Activated CD8-positive, alpha-beta memory T cell treated with anti-CD3 and anti-CD28 coated beads, Interleukin-2, amount 10 ng/mL, durations not matched to agents 7 days and 5 days (primary cell): Measurements from ENCODE around the gene ANKRD33. TPM values are rescaled to one million over a fixed set of nuclear protein-coding genes. Genes with fewer than 3 reads are reported as not detected.

ENCODE experiments used
- ATAC-seq: fragments of 150-1000 bp; cut with Tn5 transposase; one replicate; pipeline ENCODE4 v1.10.0; 2021; ENCODE audit warnings: moderate library complexity
- CTCF ChIA-PET: fragments of 350-600 bp; sonication (Branson Sonifier 250); formaldehyde crosslinking; loops from one replicate; lab custom pipeline; 2021; ENCODE audit warnings: antibody characterized with exemption; lab: Charles Lee
- DNase-seq: peaks from one replicate; pipeline ENCODE4 v3.0.0-alpha.2; 2020
- H3K27ac Mint-ChIP-seq: one replicate; pipeline ENCODE4 v1.8.0; 2021; ENCODE audit warnings: mild to moderate bottlenecking, mixed read lengths
- H3K27me3 Mint-ChIP-seq: one replicate; pipeline ENCODE4 v1.8.0; 2021; ENCODE audit warnings: mixed read lengths
- H3K36me3 Mint-ChIP-seq: one replicate; pipeline ENCODE4 v1.8.0; 2021; ENCODE audit warnings: mild to moderate bottlenecking, mixed read lengths
- H3K4me1 Mint-ChIP-seq: one replicate; pipeline ENCODE4 v1.8.0; 2021; ENCODE audit warnings: mixed read lengths
- H3K4me3 Mint-ChIP-seq: one replicate; pipeline ENCODE4 v1.8.0; 2021; ENCODE audit warnings: mild to moderate bottlenecking, moderate library complexity, mixed read lengths
- H3K9me3 Mint-ChIP-seq: one replicate; pipeline ENCODE4 v1.8.0; 2022; ENCODE audit warnings: low read depth, mixed read lengths
- total RNA-seq, 2 experiments: library from RNA; stranded (reverse); gene quantifications; one replicate each; pipeline ENCODE4 v1.2.3, GENCODE V29; 2021

Gene ANKRD33
- total RNA-seq, 2 experiments from 2014 or later, result not detected

GRCh38 chr12:51913071-51914033 is 25.4 kb downstream of the ANKRD33 start:
- H3K27ac Mint-ChIP-seq, result no peak overlapping the region
- no peaks in the 10 kb centered on the region for H3K9me3 Mint-ChIP-seq
- CTCF ChIA-PET, result no interaction called here
- no peak overlapping the region for H3K4me3 Mint-ChIP-seq
- H3K4me1 Mint-ChIP-seq, result no peaks in the 10 kb centered on the region
- no peak for DNase-seq
- no peaks in the 10 kb centered on the region for H3K36me3 Mint-ChIP-seq
- peaks cover 12% of the 10 kb centered on the region for H3K27me3 Mint-ChIP-seq
- no peak for ATAC-seq

- CTCF ChIA-PET, result no interaction called here
- ATAC-seq (no peak), DNase-seq (no peak)
- Mint-ChIP-seq H3K27me3 (peaks cover 5% of the 10 kb centered on the region), H3K4me1 (no peaks in the 10 kb centered on the region), H3K4me3 (no peak overlapping the region), H3K36me3 (no peaks in the 10 kb centered on the region), H3K27ac (no peak overlapping the region), H3K9me3 (no peaks in the 10 kb centered on the region)
Observed at GRCh38 chr12:51914034-51914923, 26.4 kb downstream of the ANKRD33 start.

GRCh38 chr12:51915003-51915625 is 27.2 kb downstream of the ANKRD33 start:
- CTCF ChIA-PET, result no interaction called here

GRCh38 chr12:51915951-51916350 is 28.0 kb downstream of the ANKRD33 start:
- no peak overlapping the region for H3K27ac Mint-ChIP-seq
- DNase-seq (no peak), ATAC-seq (no peak)
- no peaks in the 10 kb centered on the region for H3K36me3 Mint-ChIP-seq
- H3K4me3 Mint-ChIP-seq, result no peak overlapping the region
- CTCF ChIA-PET, result interaction anchor here (0.8 kb wide), 1 partner anchor 62 kb away, joined by 3 read pairs; no protein-coding TSS in a partner anchor
- H3K9me3 Mint-ChIP-seq, result no peaks in the 10 kb centered on the region
- no peaks in the 10 kb centered on the region for H3K27me3 Mint-ChIP-seq
- no peaks in the 10 kb centered on the region for H3K4me1 Mint-ChIP-seq

More at GRCh38 chr12:51915003-51915625, 27.2 kb downstream of the ANKRD33 start:
- no peak overlapping the region for H3K4me3 Mint-ChIP-seq
- no peaks in the 10 kb centered on the region for H3K27me3 Mint-ChIP-seq
- no peaks in the 10 kb centered on the region for H3K4me1 Mint-ChIP-seq
- ATAC-seq (no peak), DNase-seq (no peak)
- H3K36me3 Mint-ChIP-seq, result no peaks in the 10 kb centered on the region
- no peak overlapping the region for H3K27ac Mint-ChIP-seq
- H3K9me3 Mint-ChIP-seq, result no peaks in the 10 kb centered on the region

GRCh38 chr12:51917041-51917590 is 29.2 kb downstream of the ANKRD33 start:
- ATAC-seq (no peak), DNase-seq (no peak)
- CTCF ChIA-PET, result no interaction called here
- Mint-ChIP-seq H3K27ac (no peak overlapping the region), H3K9me3 (no peaks in the 10 kb centered on the region), H3K36me3 (no peaks in the 10 kb centered on the region), H3K4me3 (no peak overlapping the region), H3K27me3 (no peaks in the 10 kb centered on the region), H3K4me1 (no peaks in the 10 kb centered on the region)

GRCh38 chr12:51917746-51918453 is 30.0 kb downstream of the ANKRD33 start:
- Mint-ChIP-seq H3K4me1 (no peaks in the 10 kb centered on the region), H3K9me3 (no peaks in the 10 kb centered on the region), H3K27me3 (no peaks in the 10 kb centered on the region), H3K36me3 (no peaks in the 10 kb centered on the region), H3K27ac (no peak overlapping the region), H3K4me3 (no peak overlapping the region)
- ATAC-seq, result no peak
- CTCF ChIA-PET, result interaction anchor here (0.8 to 1.2 kb wide), 4 partner anchors 53 to 104 kb away, joined by 3 to 4 read pairs (median 3); no protein-coding TSS in a partner anchor
- DNase-seq, result no peak

GRCh38 chr12:51920046-51920445 is 32.1 kb downstream of the ANKRD33 start:
- DNase-seq, result no peak
- H3K4me3 Mint-ChIP-seq, result no peak overlapping the region
- CTCF ChIA-PET, result interaction anchor here (0.9 kb wide), 1 partner anchor 33 kb away, joined by 6 read pairs; no protein-coding TSS in a partner anchor
- H3K9me3 Mint-ChIP-seq, result no peaks in the 10 kb centered on the region
- H3K27ac Mint-ChIP-seq, result no peak overlapping the region
- no peak for ATAC-seq
- H3K27me3 Mint-ChIP-seq, result peaks cover 5% of the 10 kb centered on the region
- H3K36me3 Mint-ChIP-seq, result no peaks in the 10 kb centered on the region
- H3K4me1 Mint-ChIP-seq, result peaks cover 4% of the 10 kb centered on the region

- peaks cover 4% of the 10 kb centered on the region for H3K4me1 Mint-ChIP-seq
- no peaks in the 10 kb centered on the region for H3K36me3 Mint-ChIP-seq
- ATAC-seq, result no peak
- no peak overlapping the region for H3K27ac Mint-ChIP-seq
- H3K9me3 Mint-ChIP-seq, result no peaks in the 10 kb centered on the region
- H3K27me3 Mint-ChIP-seq, result peaks cover 7% of the 10 kb centered on the region
- no peak for DNase-seq
- no peak overlapping the region for H3K4me3 Mint-ChIP-seq
- CTCF ChIA-PET, result interaction anchor here (0.6 to 7.1 kb wide), 3 partner anchors 15 to 72 kb away, joined by 3 to 43 read pairs (median 4); no protein-coding TSS in a partner anchor
Observed at GRCh38 chr12:51921017-51921725, 33.3 kb downstream of the ANKRD33 start.

- Mint-ChIP-seq H3K36me3 (no peaks in the 10 kb centered on the region), H3K4me1 (peaks cover 4% of the 10 kb centered on the region), H3K4me3 (no peak overlapping the region), H3K27me3 (peaks cover 7% of the 10 kb centered on the region), H3K9me3 (no peaks in the 10 kb centered on the region), H3K27ac (no peak overlapping the region)
- CTCF ChIA-PET, result interaction anchor here (0.9 to 7.1 kb wide), 10 partner anchors 17 to 103 kb away, joined by 3 to 43 read pairs (median 6); no protein-coding TSS in a partner anchor
- DNase-seq, result no peak
- ATAC-seq, result no peak
Observed at GRCh38 chr12:51922146-51922545, 34.2 kb downstream of the ANKRD33 start.

GRCh38 chr12:51922762-51923505 is 35.0 kb downstream of the ANKRD33 start:
- ATAC-seq, result no peak
- H3K36me3 Mint-ChIP-seq, result no peaks in the 10 kb centered on the region

More at GRCh38 chr12:51922762-51923505, 35.0 kb downstream of the ANKRD33 start:
- DNase-seq, result no peak
- peaks cover 4% of the 10 kb centered on the region for H3K4me1 Mint-ChIP-seq
- H3K27me3 Mint-ChIP-seq, result peaks cover 7% of the 10 kb centered on the region
- H3K9me3 Mint-ChIP-seq, result no peaks in the 10 kb centered on the region
- CTCF ChIA-PET, result interaction anchor here (0.7 to 7.1 kb wide), 18 partner anchors 11 to 315 kb away, joined by 3 to 43 read pairs (median 4); partner anchors contain the start of gene ACVRL1
- no peak overlapping the region for H3K4me3 Mint-ChIP-seq
- no peak overlapping the region for H3K27ac Mint-ChIP-seq
